Bronchial epithelial cell (primary cell): ENCODE data around the gene CDCP1. TPM values are rescaled to one million over a fixed set of nuclear protein-coding genes. Genes with fewer than 3 reads are reported as not detected.

Experiments
- DNase-seq: peaks from one replicate; pipeline ENCODE4 v3.0.0-alpha.2; 2010; ENCODE audit warnings: low read depth
- FAIRE-seq: peaks from 2 replicates; lab custom pipeline; 2011; peaks lifted over from hg19 to GRCh38; lab: Jason Lieb, UNC
- H3K27me3 ChIP-seq: 2 replicates; pipeline ENCODE4 v1.5.1; 2011; ENCODE audit warnings: low read length; ENCODE audit not compliant: control insufficient read depth, insufficient read depth
- H3K36me3 ChIP-seq: 2 replicates; pipeline ENCODE4 v1.5.1; 2011; ENCODE audit warnings: low read length; ENCODE audit not compliant: control insufficient read depth, insufficient read depth
- H3K4me3 ChIP-seq: 2 replicates; pipeline ENCODE4 v1.5.1; 2011; ENCODE audit warnings: mild to moderate bottlenecking, low read depth, low read length, control low read depth
- CTCF ChIP-seq: IDR thresholded peaks from 2 replicates; pipeline ENCODE4 v1.5.1; 2011; ENCODE audit warnings: mild to moderate bottlenecking, moderate library complexity, low read length, control low read depth, inconsistent platforms; ENCODE audit not compliant: insufficient read depth, severe bottlenecking
- total RNA-seq: library from RNA; depleted of rRNA; stranded (reverse); fragments of >200 nt; gene quantifications from 2 replicates; pipeline ENCODE4 v1.2.1, GENCODE V29; 2014

CDCP1 gene
- total RNA-seq, 1 donor from 2014 or later, result 41.3 TPM

GRCh38 chr3:45065373-45065720 lies 80.8 kb downstream of the CDCP1 start:
- DNase-seq (no peak), FAIRE-seq (peak; percentile 23)
- no peak for TF ChIP-seq CTCF
- Histone ChIP-seq H3K4me3 (no peak overlapping the region), H3K36me3 (no peaks in the 10 kb centered on the region), H3K27me3 (no peaks in the 10 kb centered on the region)

- DNase-seq (peak; percentile 89), FAIRE-seq (no peak)
- no peak overlapping the region for H3K4me3 ChIP-seq
- no peaks in the 10 kb centered on the region for H3K36me3 ChIP-seq
- no peak for TF ChIP-seq CTCF
- H3K27me3 ChIP-seq, result no peaks in the 10 kb centered on the region
These were observed 81.4 kb downstream of the CDCP1 start for GRCh38 chr3:45064512-45065372.

GRCh38 chr3:45062697-45063070 lies 83.5 kb downstream of the CDCP1 start:
- DNase-seq (no peak), FAIRE-seq (no peak)
- H3K36me3 ChIP-seq, result no peaks in the 10 kb centered on the region
- TF ChIP-seq CTCF, result no peak
- no peaks in the 10 kb centered on the region for H3K27me3 ChIP-seq
- no peak overlapping the region for H3K4me3 ChIP-seq

GRCh38 chr3:45060165-45060892 lies 85.8 kb downstream of the CDCP1 start:
- no peak overlapping the region for H3K4me3 ChIP-seq
- TF ChIP-seq CTCF, result no peak
- no peak for FAIRE-seq
- no peaks in the 10 kb centered on the region for H3K27me3 ChIP-seq
- H3K36me3 ChIP-seq, result no peaks in the 10 kb centered on the region
- DNase-seq, result no peak

GRCh38 chr3:45059132-45059531 lies 87.0 kb downstream of the CDCP1 start:
- FAIRE-seq, result no peak
- no peak for TF ChIP-seq CTCF
- H3K36me3 ChIP-seq, result no peaks in the 10 kb centered on the region

More at GRCh38 chr3:45059132-45059531, 87.0 kb downstream of the CDCP1 start:
- H3K4me3 ChIP-seq, result no peak overlapping the region
- no peak for DNase-seq
- H3K27me3 ChIP-seq, result no peaks in the 10 kb centered on the region
